K562 treated with DMSO at 1 percent for 4 hours (cell line): ENCODE results near the gene PTRH1. TPM values are rescaled to one million over a fixed set of nuclear protein-coding genes. Genes with fewer than 3 reads are reported as not detected.

Experiments
- total RNA-seq: library from RNA; unstranded; fragments of 300-600 nt; gene quantifications from 2 replicates; pipeline ENCODE4 v1.2.3, GENCODE V29; 2022; ENCODE audit not compliant: insufficient read depth

The PTRH1 gene, protein sequence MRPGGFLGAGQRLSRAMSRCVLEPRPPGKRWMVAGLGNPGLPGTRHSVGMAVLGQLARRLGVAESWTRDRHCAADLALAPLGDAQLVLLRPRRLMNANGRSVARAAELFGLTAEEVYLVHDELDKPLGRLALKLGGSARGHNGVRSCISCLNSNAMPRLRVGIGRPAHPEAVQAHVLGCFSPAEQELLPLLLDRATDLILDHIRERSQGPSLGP
- 11.8 and 17.2 TPM in 2 replicates for total RNA-seq

DNA sequence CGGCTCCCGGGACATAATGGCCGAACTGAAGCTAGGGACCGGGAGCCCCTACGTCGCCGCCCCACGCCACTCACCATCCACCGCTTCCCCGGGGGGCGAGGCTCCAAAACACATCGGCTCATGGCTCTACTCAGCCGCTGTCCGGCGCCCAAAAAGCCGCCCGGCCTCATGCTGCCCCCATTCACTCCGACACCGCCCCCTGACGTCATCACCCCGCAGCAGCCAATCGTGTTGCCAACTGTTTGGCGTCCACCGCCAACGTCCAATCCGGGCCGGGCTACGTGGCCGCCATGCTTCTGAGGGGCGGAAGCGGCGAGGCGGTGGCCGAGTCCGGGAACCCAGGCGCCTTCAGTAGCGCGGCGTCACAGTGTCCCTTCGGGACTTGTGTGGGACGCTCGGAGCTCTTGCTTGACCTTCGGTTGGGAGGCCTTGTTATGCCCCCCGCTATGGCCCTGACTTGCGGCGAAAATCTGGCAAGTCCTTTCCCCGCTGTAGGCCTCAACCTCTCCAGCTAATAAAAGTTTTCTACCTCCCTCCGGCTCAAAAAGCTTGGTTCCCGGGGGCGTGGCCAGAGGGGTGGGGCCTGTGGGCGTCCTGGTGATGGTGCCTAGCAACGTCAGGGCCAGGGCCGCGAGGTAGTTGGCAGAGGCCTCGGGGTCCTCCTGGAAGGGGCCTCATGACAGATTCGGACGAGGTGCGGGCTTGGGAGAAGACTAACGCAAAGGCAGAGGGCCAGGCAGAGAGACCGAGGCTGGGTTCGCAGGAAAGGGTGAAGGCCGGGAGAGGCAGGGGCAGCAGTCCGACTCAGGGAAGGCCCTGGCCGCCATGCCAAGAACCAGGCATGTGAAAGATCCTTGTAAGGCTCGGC lies at the start of gene PTRH1, which contains the start of gene TTC16:
Gene PTRH1, minus strand, starts transcription at position 194 of the 868 bp plus-strand sequence. Its CDS starts 24 bp downstream, at position 170.
Gene TTC16, plus strand, starts transcription at position 610 of the 868 bp plus-strand sequence. Its CDS starts 67 bp downstream, at position 677.

GRCh38 chr9:127734747-127735529 lies 19.5 kb upstream of the PTRH1 start, which contains the start of gene TOR2A:
TSS of gene TOR2A (minus strand) at chr9:127735294. CDS start at chr9:127735270, 24 bp downstream.

GRCh38 chr9:127706836-127707241 lies 8.6 kb downstream of the PTRH1 start, which contains the start of gene CFAP157:
TSS of gene CFAP157 (plus strand) at chr9:127706988. CDS start at chr9:127707032, 44 bp downstream.

Other genes with a start within 250 kb of the PTRH1 start
- gene STXBP1, start 103.4 kb downstream of the PTRH1 start, total RNA-seq = 33.0 and 34.5 TPM in 2 replicates
- gene CFAP157, start 8.7 kb downstream of the PTRH1 start, total RNA-seq = not detected in 2 replicates
- not detected in 2 replicates for gene TTC16, start 416 bp upstream of the PTRH1 start, total RNA-seq
- 92.3 and 96.6 TPM in 2 replicates for gene TOR2A, start 19.6 kb upstream of the PTRH1 start, total RNA-seq
- gene SH2D3C, start 63.0 kb upstream of the PTRH1 start, total RNA-seq = 3.4 and 4.3 TPM in 2 replicates
- 25.5 and 46.9 TPM in 2 replicates for gene CDK9, start 70.4 kb upstream of the PTRH1 start, total RNA-seq
- gene FPGS, start 87.2 kb upstream of the PTRH1 start, total RNA-seq = 47.7 and 52.6 TPM in 2 replicates
- 1.5 and 4.3 TPM in 2 replicates for gene ENG, start 139.0 kb upstream of the PTRH1 start, total RNA-seq
- gene AK1, start 162.0 kb upstream of the PTRH1 start, total RNA-seq = 60.0 and 80.4 TPM in 2 replicates
- gene ST6GALNAC6, start 183.9 kb upstream of the PTRH1 start, total RNA-seq = 11.0 and 16.1 TPM in 2 replicates
- 33.9 and 43.9 TPM in 2 replicates for gene ST6GALNAC4, start 201.4 kb upstream of the PTRH1 start, total RNA-seq
- 1.9 and 3.2 TPM in 2 replicates for gene PIP5KL1, start 215.1 kb upstream of the PTRH1 start, total RNA-seq
- gene DPM2, start 222.2 kb upstream of the PTRH1 start, total RNA-seq = 61.7 and 64.3 TPM in 2 replicates